Measurements from ENCODE around the gene MTIF3. TPM values are rescaled to one million over a fixed set of nuclear protein-coding genes. Genes with fewer than 3 reads are reported as not detected.

Gene MTIF3
- total and polyA plus RNA-seq, 10 donors: 38.1 to 95.2 (median 60.0) TPM

DNA sequence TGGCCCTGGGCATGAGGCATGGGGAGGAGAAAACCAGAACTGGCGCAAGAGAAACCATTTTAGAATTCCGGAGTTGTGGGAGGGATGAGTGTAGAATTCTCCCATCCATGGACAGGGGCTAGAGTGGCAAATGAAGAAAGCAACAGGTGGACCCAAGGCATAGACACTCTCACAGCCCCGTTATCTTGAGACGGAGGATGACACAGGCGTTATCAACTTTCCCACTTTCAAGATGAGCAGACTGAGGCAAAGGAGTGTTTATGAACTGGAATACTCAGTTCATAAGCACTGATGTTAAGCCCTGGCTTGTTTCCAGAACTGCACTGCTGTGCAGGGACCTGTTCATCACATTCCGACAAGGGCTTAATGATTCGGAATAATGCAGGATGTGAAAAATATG lies 27.0 kb downstream of the MTIF3 start:
- WGBS, 5 donors: 79 to 92% (median 82%) methylated on average over 7 of the region's 7 CpGs

DNA sequence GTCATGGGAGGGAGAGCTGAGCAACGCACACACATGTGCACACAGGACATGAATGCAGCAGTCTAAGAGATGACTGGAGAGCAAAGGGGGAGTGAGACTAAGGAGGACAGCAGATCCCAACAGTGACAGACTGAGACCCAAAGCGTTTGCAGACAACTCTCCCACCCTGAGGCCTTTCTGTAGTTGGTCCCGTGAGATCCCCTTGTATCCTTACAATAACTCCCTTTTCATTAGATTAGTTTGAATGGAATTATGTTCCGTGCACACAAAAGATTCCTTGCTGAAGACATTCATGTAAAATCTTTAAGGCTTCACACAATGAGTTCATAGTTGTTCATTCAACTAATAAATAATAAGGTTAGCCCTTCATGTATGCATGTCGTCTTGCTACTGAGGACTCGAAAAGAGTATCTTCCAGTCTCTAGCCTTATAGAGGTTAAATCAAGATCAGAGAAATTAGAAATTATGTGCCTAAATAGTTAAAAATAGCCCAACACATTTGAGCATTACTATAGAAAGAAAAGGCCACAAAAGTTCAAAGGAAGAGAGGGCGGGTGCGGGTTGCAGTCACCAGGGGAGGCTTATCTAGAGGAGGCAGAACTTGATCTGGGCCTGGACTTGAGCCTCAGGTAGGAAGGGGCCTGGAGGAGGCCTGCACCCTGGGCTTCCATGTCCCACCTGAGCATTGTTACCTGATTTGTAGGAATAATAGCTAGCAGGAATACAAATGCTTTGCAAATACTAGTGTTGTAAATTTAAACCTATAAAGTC lies 29.1 kb downstream of the MTIF3 start:
- WGBS, 5 donors: 84 to 94% (median 91%) methylated on average over 8 of the region's 8 CpGs
- DNase-seq: no peak
- Histone ChIP-seq H3K4me3 (no peak overlapping the region), H3K4me1 (peaks cover 2 to 29% (median 21%) of the 10 kb centered on the region in 6 donors), H3K9me3 (no peaks in the 10 kb centered on the region), H3K27ac (no peak overlapping the region), H3K27me3 (replicated peaks in 1 of 7) (no peaks in the 10 kb centered on the region), H3K36me3 (no peaks in the 10 kb centered on the region)
- intact Hi-C loops (cut with DNase I; ENCODE audit: low total_unique reads): no loop called here
- TF ChIP-seq POLR2A (IDR thresholded peaks at IDR 0.05): no peak
- TF ChIP-seq, protein P1, sequence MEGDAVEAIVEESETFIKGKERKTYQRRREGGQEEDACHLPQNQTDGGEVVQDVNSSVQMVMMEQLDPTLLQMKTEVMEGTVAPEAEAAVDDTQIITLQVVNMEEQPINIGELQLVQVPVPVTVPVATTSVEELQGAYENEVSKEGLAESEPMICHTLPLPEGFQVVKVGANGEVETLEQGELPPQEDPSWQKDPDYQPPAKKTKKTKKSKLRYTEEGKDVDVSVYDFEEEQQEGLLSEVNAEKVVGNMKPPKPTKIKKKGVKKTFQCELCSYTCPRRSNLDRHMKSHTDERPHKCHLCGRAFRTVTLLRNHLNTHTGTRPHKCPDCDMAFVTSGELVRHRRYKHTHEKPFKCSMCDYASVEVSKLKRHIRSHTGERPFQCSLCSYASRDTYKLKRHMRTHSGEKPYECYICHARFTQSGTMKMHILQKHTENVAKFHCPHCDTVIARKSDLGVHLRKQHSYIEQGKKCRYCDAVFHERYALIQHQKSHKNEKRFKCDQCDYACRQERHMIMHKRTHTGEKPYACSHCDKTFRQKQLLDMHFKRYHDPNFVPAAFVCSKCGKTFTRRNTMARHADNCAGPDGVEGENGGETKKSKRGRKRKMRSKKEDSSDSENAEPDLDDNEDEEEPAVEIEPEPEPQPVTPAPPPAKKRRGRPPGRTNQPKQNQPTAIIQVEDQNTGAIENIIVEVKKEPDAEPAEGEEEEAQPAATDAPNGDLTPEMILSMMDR (IDR thresholded peaks at IDR 0.05 in 8 of 11, conservative IDR thresholded peaks at IDR 0.05 in 3 of 11): no peak
- no peak for TF ChIP-seq POLR2AphosphoS5 (IDR thresholded peaks at IDR 0.05)

More for the DNA sequence above, 27.0 kb downstream of the MTIF3 start:
- Histone ChIP-seq H3K27ac (no peak overlapping the region), H3K4me1 (peaks cover 14 to 49% (median 41%) of the 10 kb centered on the region in 6 donors), H3K36me3 (peaks cover 0 to 15% (median 6%) of the 10 kb centered on the region in 6 donors), H3K9me3 (no peaks in the 10 kb centered on the region), H3K4me3 (no peak overlapping the region), H3K27me3 (replicated peaks in 1 of 7) (no peaks in the 10 kb centered on the region)
- TF ChIP-seq, protein P1 (IDR thresholded peaks at IDR 0.05 in 8 of 11, conservative IDR thresholded peaks at IDR 0.05 in 3 of 11): no peak
- TF ChIP-seq POLR2AphosphoS5 (IDR thresholded peaks at IDR 0.05) (no peak), POLR2A (IDR thresholded peaks at IDR 0.05) (no peak)
- intact Hi-C loops (cut with DNase I; ENCODE audit: low total_unique reads): no loop called here
- DNase-seq: no peak

DNA sequence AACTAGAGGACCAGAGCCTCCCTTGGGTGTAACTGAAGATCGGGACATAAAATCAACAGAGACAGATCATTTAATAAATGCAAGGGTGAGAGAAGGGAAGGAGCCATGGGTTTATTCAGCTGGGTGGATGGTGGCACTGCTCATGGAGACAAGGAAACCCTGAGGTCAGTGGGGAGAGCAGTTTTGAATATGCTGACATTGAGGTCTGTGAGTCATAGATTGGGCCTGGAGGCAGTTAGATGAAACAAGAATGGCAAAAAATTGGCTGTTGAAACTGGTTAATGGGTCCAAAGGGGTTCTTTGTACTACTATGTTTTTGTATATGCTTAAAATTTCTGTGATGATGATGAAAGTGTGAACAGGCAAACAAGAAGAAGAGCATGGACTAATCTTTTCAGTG lies 31.0 kb downstream of the MTIF3 start:
- H3K4me1 ChIP-seq: peaks cover 0 to 11% (median 6%) of the 10 kb centered on the region in 6 donors
- no peaks in the 10 kb centered on the region for H3K27me3 ChIP-seq (replicated peaks in 1 of 7)
- intact Hi-C loops (cut with DNase I; ENCODE audit: low total_unique reads): loop anchor here (10.0 kb wide), 1 partner anchor 45 kb away; no protein-coding TSS in a partner anchor
- no peaks in the 10 kb centered on the region for H3K9me3 ChIP-seq
- no peaks in the 10 kb centered on the region for H3K36me3 ChIP-seq
- no peak overlapping the region for H3K27ac ChIP-seq
- no peak for TF ChIP-seq POLR2A (IDR thresholded peaks at IDR 0.05)
- TF ChIP-seq POLR2AphosphoS5 (IDR thresholded peaks at IDR 0.05): no peak
- TF ChIP-seq, protein P1 (IDR thresholded peaks at IDR 0.05 in 8 of 11, conservative IDR thresholded peaks at IDR 0.05 in 3 of 11): no peak
- no peak overlapping the region for H3K4me3 ChIP-seq
- WGBS, 5 donors: 90 to 97% (median 94%) methylated on average over 1 of the region's 1 CpG
- no peak for DNase-seq

DNA sequence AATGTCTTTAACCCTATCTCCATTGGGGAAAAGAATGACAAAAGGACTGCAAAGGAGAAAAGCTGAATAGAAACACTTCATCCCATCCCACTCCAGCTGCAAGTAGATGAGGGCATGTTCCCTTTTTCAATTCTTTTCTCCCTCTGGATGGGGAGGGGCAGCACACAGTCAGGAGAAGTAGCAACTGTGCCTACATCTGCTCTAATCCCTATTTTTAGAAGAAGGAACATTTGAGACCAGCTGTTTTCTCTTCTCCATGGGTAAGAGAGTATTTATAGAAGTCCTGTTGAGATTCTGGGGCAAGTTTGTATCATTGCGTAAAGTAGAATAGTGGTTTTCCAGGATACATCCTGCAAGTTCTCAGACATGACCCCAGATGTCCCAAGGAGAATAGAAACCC lies 35.2 kb downstream of the MTIF3 start:
- WGBS, 5 donors: 65 to 84% (median 81%) methylated on average over 1 of the region's 1 CpG
- intact Hi-C loops (cut with DNase I; ENCODE audit: low total_unique reads): loop anchor here (10.0 kb wide), 1 partner anchor 50 kb away; no protein-coding TSS in a partner anchor
- no peaks in the 10 kb centered on the region for H3K36me3 ChIP-seq
- H3K4me3 ChIP-seq: no peak overlapping the region
- peaks cover 0 to 6% (median 0%) of the 10 kb centered on the region in 7 donors for H3K27me3 ChIP-seq (replicated peaks in 1 of 7)
- no peak for DNase-seq
- H3K27ac ChIP-seq: no peak overlapping the region
- TF ChIP-seq, protein P1 (IDR thresholded peaks at IDR 0.05 in 8 of 11, conservative IDR thresholded peaks at IDR 0.05 in 3 of 11): no peak
- TF ChIP-seq POLR2A (IDR thresholded peaks at IDR 0.05) (no peak), POLR2AphosphoS5 (IDR thresholded peaks at IDR 0.05) (no peak)
- H3K4me1 ChIP-seq: no peaks in the 10 kb centered on the region
- H3K9me3 ChIP-seq: no peaks in the 10 kb centered on the region
